Neural progenitor cell (in vitro differentiated cells): ENCODE data around the gene LCAT.

Source experiments
- CTCF ChIP-seq: fragments of 200-600 bp; sonication (generic); IDR thresholded peaks from 2 replicates; pipeline ENCODE4 v1.5.1; 2017; ENCODE audit warnings: antibody characterized with exemption, mild to moderate bottlenecking
- EZH2 ChIP-seq: fragments of 200-600 bp; sonication (generic); IDR thresholded peaks from 2 replicates; pipeline ENCODE4 v1.6.1; 2017; ENCODE audit warnings: antibody characterized with exemption, mild to moderate bottlenecking, moderate library complexity

- TF ChIP-seq CTCF (no peak), EZH2 (no peak)
Measured at GRCh38 chr16:67910158-67910557, 33.8 kb downstream of the LCAT start.
